Measurements from ENCODE around the gene SPAG17. TPM values are rescaled to one million over a fixed set of nuclear protein-coding genes. Genes with fewer than 3 reads are reported as not detected.

Gene SPAG17
- total and polyA plus RNA-seq, 2 experiments from 2014 or later: 1.0 to 1.1 TPM

DNA sequence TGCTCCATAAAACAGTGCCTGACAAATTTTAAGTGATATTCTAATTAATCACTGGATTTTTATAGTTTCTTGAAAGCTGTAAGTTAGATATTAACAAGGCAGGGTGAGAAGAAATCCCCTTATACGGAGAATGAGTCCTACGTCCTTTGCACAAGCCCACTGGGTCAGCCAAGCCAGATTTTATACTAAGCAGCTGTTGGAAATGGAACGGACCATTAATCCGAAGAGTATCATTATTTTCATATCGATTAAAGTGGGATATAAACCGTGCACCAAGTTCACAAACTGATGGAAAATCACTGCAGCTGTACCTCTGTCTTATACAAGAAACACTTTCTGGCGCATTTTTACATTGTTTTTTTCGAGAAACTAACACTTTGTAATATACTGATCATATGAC, 35.2 kb downstream of the SPAG17 start (continued):
- TF ChIP-seq, protein P1, sequence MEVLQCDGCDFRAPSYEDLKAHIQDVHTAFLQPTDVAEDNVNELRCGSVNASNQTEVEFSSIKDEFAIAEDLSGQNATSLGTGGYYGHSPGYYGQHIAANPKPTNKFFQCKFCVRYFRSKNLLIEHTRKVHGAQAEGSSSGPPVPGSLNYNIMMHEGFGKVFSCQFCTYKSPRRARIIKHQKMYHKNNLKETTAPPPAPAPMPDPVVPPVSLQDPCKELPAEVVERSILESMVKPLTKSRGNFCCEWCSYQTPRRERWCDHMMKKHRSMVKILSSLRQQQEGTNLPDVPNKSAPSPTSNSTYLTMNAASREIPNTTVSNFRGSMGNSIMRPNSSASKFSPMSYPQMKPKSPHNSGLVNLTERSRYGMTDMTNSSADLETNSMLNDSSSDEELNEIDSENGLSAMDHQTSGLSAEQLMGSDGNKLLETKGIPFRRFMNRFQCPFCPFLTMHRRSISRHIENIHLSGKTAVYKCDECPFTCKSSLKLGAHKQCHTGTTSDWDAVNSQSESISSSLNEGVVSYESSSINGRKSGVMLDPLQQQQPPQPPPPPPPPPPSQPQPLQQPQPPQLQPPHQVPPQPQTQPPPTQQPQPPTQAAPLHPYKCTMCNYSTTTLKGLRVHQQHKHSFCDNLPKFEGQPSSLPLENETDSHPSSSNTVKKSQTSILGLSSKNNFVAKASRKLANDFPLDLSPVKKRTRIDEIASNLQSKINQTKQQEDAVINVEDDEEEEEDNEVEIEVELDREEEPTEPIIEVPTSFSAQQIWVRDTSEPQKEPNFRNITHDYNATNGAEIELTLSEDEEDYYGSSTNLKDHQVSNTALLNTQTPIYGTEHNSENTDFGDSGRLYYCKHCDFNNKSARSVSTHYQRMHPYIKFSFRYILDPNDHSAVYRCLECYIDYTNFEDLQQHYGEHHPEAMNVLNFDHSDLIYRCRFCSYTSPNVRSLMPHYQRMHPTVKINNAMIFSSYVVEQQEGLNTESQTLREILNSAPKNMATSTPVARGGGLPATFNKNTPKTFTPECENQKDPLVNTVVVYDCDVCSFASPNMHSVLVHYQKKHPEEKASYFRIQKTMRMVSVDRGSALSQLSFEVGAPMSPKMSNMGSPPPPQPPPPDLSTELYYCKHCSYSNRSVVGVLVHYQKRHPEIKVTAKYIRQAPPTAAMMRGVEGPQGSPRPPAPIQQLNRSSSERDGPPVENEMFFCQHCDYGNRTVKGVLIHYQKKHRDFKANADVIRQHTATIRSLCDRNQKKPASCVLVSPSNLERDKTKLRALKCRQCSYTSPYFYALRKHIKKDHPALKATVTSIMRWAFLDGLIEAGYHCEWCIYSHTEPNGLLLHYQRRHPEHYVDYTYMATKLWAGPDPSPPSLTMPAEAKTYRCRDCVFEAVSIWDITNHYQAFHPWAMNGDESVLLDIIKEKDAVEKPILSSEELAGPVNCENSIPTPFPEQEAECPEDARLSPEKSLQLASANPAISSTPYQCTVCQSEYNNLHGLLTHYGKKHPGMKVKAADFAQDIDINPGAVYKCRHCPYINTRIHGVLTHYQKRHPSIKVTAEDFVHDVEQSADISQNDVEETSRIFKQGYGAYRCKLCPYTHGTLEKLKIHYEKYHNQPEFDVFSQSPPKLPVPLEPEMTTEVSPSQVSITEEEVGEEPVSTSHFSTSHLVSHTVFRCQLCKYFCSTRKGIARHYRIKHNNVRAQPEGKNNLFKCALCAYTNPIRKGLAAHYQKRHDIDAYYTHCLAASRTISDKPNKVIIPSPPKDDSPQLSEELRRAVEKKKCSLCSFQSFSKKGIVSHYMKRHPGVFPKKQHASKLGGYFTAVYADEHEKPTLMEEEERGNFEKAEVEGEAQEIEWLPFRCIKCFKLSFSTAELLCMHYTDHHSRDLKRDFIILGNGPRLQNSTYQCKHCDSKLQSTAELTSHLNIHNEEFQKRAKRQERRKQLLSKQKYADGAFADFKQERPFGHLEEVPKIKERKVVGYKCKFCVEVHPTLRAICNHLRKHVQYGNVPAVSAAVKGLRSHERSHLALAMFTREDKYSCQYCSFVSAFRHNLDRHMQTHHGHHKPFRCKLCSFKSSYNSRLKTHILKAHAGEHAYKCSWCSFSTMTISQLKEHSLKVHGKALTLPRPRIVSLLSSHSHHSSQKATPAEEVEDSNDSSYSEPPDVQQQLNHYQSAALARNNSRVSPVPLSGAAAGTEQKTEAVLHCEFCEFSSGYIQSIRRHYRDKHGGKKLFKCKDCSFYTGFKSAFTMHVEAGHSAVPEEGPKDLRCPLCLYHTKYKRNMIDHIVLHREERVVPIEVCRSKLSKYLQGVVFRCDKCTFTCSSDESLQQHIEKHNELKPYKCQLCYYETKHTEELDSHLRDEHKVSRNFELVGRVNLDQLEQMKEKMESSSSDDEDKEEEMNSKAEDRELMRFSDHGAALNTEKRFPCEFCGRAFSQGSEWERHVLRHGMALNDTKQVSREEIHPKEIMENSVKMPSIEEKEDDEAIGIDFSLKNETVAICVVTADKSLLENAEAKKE (CRISPR knock-in tag; IDR thresholded peaks at IDR 0.05): no peak

DNA sequence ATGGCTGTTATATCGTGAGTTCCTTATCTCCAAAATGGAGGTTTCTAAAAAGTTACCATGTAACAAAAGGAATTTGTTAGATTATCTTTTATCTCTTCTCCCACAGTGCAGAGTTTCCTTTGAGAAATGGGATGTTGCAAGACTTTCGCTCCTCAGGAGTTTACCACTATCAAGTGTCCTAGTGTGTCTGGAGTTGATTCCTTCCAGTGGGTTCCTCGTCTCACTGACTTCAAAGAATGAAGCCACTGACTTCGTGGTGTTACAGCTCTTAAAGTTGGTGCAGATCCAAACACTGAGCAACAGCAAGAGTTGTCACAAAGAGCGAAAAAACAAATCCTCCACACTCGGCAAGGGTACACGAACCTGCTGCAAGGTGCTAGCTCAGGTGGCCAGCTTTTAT, 37.0 kb downstream of the SPAG17 start:
- DNase-seq (ENCODE audit: low spot score) (no peak), ATAC-seq (no peak)
- Mint-ChIP-seq H3K36me3 (ENCODE audit: low read depth) (no peaks in the 10 kb centered on the region), H3K27ac (no peak overlapping the region), H3K27me3 (ENCODE audit: insufficient read depth, low read depth, poor library complexity) (peaks cover 1% of the 10 kb centered on the region), H3K4me3 (no peak overlapping the region), H3K9me3 (no peaks in the 10 kb centered on the region), H3K4me1 (peaks cover 15% of the 10 kb centered on the region)
- no peaks in the 10 kb centered on the region; the same call in 1 of the 2 replicates for H3K4me1 ChIP-seq (ENCODE audit: insufficient read depth)
- H3K9me2 ChIP-seq (ENCODE audit: insufficient read depth): no peaks in the 10 kb centered on the region
- no peaks in the 10 kb centered on the region for H4K20me1 ChIP-seq (replicated peaks; ENCODE audit: insufficient read depth)
- no peak overlapping the region for H3K27ac ChIP-seq (ENCODE audit: low read depth)
- no peak overlapping the region for H3K4me2 ChIP-seq
- H3K4me3 ChIP-seq: no peak overlapping the region
- no peaks in the 10 kb centered on the region for H3K79me2 ChIP-seq (replicated peaks; ENCODE audit: insufficient read depth)
- no peak overlapping the region for H2AFZ ChIP-seq
- no peaks in the 10 kb centered on the region for H3F3A ChIP-seq (replicated peaks; ENCODE audit: low read depth)
- no peaks in the 10 kb centered on the region for H3K36me3 ChIP-seq (ENCODE audit: insufficient read depth)
- H3K27me3 ChIP-seq (ENCODE audit: insufficient read depth): no peaks in the 10 kb centered on the region
- no peak for TF ChIP-seq POLR2AphosphoS5 (IDR thresholded peaks at IDR 0.05; ENCODE audit: low read depth)

DNA sequence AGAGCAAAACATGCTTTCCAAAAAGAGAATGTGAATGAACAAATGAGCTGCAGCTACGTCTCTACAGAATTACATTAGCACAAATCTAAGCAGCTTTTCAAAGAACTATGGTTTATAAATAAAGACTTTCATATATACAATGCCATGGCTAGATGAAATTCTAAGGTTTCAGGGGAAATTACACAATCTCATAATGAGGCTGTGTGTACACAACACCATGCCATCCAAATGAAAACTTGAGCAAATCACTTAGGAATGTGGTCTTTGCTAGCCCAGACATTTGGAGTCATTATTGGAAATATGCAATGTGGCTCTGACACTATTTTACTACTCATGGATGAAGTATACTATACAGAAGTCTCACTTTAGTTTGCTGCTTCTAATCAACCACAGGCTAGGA, 37.5 kb downstream of the SPAG17 start:
- H3K27ac Mint-ChIP-seq: no peak overlapping the region
- Histone ChIP-seq H3K9me2 (ENCODE audit: insufficient read depth) (no peaks in the 10 kb centered on the region), H3K4me1 (ENCODE audit: insufficient read depth) (no peaks in the 10 kb centered on the region; the same call in 1 of the 2 replicates), H3K4me2 (no peak overlapping the region), H2AFZ (no peak overlapping the region), H4K20me1 (replicated peaks; ENCODE audit: insufficient read depth) (no peaks in the 10 kb centered on the region), H3K4me3 (no peak overlapping the region), H3K79me2 (replicated peaks; ENCODE audit: insufficient read depth) (no peaks in the 10 kb centered on the region), H3K27me3 (ENCODE audit: insufficient read depth) (no peaks in the 10 kb centered on the region), H3K36me3 (ENCODE audit: insufficient read depth) (no peaks in the 10 kb centered on the region), H3F3A (replicated peaks; ENCODE audit: low read depth) (no peaks in the 10 kb centered on the region), H3K27ac (ENCODE audit: low read depth) (no peak overlapping the region)
- peaks cover 1% of the 10 kb centered on the region for H3K27me3 Mint-ChIP-seq (ENCODE audit: insufficient read depth, low read depth, poor library complexity)
- no peaks in the 10 kb centered on the region for H3K9me3 Mint-ChIP-seq
- H3K4me3 Mint-ChIP-seq: no peak overlapping the region
- ATAC-seq (no peak), DNase-seq (ENCODE audit: low spot score) (no peak)
- no peaks in the 10 kb centered on the region for H3K36me3 Mint-ChIP-seq (ENCODE audit: low read depth)
- H3K4me1 Mint-ChIP-seq: peaks cover 15% of the 10 kb centered on the region
- no peak for TF ChIP-seq EZH2 (IDR thresholded peaks at IDR 0.05; ENCODE audit: low read depth, unreplicated experiment)
- TF ChIP-seq, protein P2, sequence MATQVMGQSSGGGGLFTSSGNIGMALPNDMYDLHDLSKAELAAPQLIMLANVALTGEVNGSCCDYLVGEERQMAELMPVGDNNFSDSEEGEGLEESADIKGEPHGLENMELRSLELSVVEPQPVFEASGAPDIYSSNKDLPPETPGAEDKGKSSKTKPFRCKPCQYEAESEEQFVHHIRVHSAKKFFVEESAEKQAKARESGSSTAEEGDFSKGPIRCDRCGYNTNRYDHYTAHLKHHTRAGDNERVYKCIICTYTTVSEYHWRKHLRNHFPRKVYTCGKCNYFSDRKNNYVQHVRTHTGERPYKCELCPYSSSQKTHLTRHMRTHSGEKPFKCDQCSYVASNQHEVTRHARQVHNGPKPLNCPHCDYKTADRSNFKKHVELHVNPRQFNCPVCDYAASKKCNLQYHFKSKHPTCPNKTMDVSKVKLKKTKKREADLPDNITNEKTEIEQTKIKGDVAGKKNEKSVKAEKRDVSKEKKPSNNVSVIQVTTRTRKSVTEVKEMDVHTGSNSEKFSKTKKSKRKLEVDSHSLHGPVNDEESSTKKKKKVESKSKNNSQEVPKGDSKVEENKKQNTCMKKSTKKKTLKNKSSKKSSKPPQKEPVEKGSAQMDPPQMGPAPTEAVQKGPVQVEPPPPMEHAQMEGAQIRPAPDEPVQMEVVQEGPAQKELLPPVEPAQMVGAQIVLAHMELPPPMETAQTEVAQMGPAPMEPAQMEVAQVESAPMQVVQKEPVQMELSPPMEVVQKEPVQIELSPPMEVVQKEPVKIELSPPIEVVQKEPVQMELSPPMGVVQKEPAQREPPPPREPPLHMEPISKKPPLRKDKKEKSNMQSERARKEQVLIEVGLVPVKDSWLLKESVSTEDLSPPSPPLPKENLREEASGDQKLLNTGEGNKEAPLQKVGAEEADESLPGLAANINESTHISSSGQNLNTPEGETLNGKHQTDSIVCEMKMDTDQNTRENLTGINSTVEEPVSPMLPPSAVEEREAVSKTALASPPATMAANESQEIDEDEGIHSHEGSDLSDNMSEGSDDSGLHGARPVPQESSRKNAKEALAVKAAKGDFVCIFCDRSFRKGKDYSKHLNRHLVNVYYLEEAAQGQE (IDR thresholded peaks at IDR 0.05; ENCODE audit: unreplicated experiment): no peak
- no peak for TF ChIP-seq EZH2phosphoT487 (IDR thresholded peaks at IDR 0.05; ENCODE audit: unreplicated experiment)
